Kidney capillary endothelial cell (primary cell): ENCODE measurements around the gene RABEP2.
"Not testable (repeated sequence)": the region's sequence is repeated elsewhere in the genome, so short reads cannot be mapped to it uniquely, and the experiment has no call there.

Source experiments
- DNase-seq: peaks from one replicate; pipeline ENCODE4 v3.0.0-alpha.2; 2018; ENCODE audit warnings: low spot score

RABEP2 gene

GRCh38 chr16:28878083-28878926, 46.7 kb downstream of the RABEP2 start, which contains the start of gene ATP2A1:
Gene ATP2A1 (plus strand): TSS chr16:28878488. CDS start chr16:28878672, 184 bp downstream.
- DNase-seq, result no peak

DNA sequence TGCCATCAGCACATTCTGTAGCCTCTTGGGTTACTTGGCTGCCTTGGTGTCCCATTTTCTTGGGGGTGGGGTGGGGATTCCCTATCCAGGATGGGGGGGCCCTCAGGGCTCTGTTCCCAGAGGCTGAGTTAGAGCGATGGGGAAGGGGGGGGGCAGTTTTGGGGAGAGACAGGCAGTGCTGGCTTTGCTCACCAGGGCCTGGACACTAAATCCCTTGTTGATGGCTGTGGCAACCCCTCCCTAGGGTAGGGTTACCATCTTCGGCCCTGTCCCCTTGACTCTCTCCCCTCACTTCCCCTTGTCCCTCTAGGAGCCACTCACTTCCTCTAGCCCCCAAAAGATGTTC, 47.4 kb downstream of the RABEP2 start:
- no peak for DNase-seq

DNA sequence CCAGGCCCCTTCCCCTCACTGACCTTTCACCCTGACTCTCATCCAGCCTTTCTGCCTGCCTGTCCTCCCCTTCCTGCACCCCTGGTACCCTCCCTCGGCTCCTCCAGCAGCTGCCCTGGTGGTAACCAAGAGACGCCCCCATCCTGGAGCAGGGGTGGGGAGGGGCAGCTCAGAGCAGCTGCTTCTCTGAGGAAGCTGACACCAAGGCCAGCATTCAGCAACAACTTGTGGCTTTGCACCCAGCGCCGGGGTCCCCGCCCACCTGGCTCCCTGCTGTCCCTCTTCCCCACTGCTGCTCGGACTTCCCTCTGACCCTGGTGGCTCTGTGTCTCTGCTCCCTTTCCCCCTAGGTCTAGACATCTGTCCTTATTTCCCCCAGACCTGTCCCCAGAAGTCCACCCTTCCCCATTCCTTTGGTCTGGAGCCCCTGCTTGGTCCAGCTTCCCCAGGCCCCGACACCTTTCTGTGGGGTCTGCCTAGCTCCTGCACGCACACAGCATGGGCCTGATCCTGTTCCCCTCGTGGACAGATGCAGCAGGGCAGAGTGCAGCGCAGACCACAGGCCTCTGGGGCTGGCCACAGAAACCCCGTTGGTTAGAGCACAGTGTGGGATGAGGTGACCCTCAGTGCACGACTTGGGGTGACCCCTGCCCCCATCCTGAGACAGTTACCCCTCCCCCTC, 47.9 kb downstream of the RABEP2 start:
- DNase-seq, result no peak

- no peak for DNase-seq
Measured at GRCh38 chr16:28876019-28876659, 48.9 kb downstream of the RABEP2 start.

DNA sequence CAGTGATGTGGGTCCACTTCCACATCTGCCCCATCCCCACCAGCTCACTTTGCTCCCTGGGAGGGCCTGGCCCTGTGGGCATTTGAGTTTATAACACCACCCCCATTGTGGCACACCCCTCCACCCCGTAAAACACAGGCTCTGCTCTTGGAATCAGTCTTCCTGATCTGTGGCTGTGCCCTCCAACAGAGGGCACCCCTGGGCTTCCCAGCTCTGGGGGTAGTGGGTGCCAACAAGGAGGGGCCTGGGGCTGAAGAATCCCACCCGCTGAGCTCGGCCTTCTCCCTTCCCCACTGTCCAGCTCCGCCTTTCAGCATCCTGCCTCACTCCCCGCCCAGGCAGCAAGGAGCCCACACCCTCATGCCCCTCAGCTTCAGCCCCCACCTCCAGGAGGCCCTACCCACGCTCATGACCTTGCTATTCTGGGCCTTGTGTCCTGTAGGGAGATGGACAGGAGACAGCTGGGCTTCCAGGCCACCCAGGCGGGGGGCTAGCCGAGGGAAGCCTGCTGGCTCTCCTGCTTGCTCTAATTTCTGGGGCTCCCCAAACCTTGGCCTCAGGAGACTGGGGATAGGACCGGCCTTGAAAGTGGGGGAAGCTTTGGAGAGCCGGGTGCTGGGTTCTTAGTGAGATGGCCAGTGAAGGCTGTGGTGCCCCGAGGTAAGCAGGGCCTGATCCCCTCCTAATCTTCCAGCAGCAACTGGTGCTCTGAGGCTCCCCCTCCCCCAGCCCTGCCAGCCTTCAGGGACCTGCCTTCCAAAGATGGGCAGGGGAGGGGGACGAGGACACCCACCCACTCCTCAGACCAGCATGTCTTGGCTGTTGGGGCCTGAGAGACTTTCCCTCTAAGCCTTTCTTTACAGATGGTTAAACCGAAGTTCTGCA, 49.7 kb downstream of the RABEP2 start:
- DNase-seq, result no peak

DNA sequence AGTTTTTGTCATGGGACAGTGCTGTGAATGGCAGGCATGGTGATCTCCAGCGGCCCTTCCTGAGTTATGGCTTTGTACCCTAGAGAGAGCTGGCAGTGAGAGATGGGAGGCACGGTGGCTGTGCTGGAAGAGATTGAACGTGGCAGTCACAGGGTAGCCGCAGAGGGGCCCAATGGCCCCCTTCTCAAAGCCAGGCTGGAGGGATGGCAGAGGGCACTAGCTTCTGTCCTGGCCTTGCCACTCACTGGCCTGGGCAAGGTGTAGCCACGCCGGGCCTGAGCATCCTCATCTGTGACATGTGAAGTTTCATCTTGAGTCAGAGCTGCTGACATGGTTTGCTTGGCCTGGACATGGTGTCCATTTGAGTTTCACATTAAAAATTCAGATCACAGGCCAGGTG, 50.6 kb downstream of the RABEP2 start:
- no peak for DNase-seq

- DNase-seq, result no peak
Measured at GRCh38 chr16:28873543-28874201, 51.4 kb downstream of the RABEP2 start.

DNA sequence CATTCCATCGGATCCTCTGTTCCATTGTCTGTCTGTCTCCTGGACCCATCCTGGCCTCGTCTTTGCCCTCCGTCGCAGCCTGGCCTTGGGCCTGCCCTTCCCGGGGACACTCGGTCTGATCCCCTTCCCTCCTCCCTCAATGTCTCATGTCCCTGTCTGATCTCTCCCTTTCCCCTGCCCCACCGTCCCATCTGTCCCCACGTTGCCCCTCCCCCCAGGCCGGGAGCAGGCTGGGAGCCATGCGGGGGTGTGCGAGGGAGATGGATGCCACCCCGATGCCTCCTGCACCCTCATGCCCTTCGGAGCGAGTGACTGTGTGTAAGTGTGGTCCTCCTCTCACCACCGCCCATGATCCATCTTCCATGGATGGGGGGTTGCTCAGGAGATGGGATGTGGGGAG, 52.1 kb downstream of the RABEP2 start:
- no peak for DNase-seq

DNA sequence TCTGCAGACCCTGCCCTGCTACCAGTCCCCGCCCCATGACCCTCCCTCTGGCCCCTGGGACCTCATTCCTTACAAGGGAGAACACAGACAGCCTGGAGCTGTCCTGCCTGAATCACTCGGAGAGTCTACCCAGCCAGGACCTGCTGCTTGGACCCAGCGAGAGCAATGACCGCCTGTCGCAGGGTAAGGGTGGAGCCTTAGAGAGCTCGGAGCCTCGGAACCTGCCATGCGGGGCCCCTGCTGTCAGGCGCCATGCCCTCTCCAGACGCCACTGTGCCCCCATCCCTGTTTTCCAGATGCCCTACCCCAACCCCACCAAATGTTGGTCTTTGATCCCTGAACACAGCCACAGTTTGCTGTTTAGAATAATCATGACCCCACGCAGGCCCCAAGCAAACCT, 55.8 kb downstream of the RABEP2 start:
- DNase-seq, result no peak

- not testable (repeated sequence) for DNase-seq
Measured at GRCh38 chr16:28867646-28868045, 57.4 kb downstream of the RABEP2 start.

DNA sequence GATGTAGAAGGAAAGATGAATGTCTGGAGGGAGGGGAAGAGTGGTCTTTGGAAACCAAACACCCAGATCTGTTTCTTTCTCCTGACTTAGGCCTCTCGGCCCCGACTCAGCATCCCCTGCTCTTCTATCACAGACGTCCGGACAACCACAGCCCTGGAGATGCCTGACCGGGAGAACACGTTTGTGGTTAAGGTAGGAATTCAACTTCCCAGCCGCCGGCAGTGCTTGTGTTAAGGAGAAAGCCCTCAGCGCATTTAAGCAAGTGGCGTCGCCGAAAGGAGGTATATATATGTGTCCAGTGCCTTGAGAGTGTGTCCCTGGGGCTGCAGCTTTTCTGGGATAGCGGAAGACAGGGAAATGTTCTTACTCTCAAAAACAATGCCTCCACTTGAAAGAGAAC, 57.8 kb downstream of the RABEP2 start:
- no peak for DNase-seq

DNA sequence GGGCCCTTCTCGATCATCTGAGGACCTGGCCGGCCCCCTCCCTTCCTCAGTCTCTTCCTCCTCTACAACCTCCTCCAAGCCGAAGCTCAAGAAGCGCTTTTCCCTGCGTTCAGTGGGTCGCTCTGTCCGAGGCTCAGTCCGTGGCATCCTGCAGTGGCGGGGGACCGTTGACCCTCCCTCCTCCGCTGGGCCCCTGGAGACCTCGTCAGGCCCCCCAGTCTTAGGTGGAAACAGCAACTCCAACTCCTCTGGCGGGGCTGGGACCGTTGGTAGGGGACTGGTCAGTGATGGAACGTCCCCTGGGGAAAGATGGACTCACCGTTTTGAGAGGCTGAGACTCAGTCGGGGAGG, 58.6 kb downstream of the RABEP2 start:
- no peak for DNase-seq

- DNase-seq, result no peak
Measured at GRCh38 chr16:28865722-28866453, 59.1 kb downstream of the RABEP2 start.

- DNase-seq, result no peak
Measured at GRCh38 chr16:28865001-28865688, 59.9 kb downstream of the RABEP2 start.

- no peak for DNase-seq
Measured at GRCh38 chr16:28863929-28864793, 60.9 kb downstream of the RABEP2 start.

- no peak for DNase-seq
Measured at GRCh38 chr16:28859326-28859725, 65.7 kb downstream of the RABEP2 start.

DNA sequence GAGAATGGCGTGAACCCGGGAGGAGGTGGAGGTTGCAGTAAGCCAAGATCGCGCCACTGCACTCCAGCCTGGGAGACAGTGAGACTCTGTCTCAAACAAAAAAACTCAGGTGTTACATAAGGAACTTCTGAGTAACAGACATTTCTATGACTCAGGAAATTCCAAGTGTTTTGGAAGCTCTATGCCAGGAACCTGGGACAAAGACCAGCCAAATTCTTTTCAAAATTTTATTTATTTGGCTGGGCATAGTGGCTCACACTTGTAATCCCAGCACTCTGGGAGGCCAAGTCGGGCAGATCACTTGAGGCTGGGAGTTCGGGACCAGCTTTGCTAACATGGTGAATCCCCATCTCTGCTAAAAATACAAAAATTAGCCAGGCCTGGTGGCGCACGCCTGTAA, 66.6 kb downstream of the RABEP2 start:
- DNase-seq, result no peak
